Activated CD4-positive, CD25-positive, alpha-beta regulatory T cell treated with anti-CD3 and anti-CD28 coated beads, Interleukin-2, amount 50 U/mL, for 16 hours (primary cell): ENCODE results near the gene CYP8B1.

ENCODE experiments used
- DNase-seq: peaks from one replicate; pipeline ENCODE4 v3.0.0-alpha.2; 2020; ENCODE audit warnings: low read depth, low spot score

Gene CYP8B1, protein sequence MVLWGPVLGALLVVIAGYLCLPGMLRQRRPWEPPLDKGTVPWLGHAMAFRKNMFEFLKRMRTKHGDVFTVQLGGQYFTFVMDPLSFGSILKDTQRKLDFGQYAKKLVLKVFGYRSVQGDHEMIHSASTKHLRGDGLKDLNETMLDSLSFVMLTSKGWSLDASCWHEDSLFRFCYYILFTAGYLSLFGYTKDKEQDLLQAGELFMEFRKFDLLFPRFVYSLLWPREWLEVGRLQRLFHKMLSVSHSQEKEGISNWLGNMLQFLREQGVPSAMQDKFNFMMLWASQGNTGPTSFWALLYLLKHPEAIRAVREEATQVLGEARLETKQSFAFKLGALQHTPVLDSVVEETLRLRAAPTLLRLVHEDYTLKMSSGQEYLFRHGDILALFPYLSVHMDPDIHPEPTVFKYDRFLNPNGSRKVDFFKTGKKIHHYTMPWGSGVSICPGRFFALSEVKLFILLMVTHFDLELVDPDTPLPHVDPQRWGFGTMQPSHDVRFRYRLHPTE

DNA sequence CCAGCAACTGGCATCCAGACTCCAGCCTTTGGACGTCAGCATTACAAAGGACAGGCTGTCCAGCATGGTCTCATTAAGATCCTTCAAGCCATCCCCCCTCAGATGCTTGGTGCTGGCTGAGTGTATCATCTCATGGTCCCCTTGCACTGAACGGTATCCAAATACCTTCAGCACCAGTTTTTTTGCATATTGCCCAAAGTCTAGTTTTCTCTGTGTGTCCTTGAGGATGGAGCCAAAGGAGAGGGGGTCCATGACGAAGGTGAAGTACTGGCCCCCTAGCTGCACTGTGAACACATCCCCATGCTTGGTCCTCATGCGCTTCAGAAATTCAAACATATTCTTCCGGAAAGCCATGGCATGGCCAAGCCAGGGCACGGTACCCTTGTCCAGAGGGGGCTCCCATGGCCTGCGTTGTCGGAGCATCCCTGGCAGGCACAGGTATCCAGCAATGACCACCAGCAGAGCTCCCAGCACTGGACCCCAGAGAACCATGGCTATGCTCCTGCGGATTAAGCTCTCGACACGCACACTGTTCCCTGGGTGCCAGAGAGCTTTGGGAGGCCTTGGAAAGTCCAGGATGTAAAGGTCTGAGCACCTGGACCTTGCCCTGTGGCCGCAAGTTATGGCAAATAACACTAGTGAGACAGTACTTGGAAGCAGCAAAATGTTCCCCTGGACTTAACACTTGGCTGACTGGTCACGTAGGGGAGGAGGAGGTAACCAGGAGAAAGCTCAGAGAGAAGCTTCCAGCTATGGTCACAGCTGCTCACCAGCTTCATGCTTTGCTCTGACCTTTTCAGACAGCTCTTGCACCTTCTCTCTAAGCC lies at the start of gene CYP8B1:
CYP8B1 (minus strand) TSS at position 555 of the 827 bp plus-strand sequence; CDS start at position 492, 63 bp downstream.
- DNase-seq: no peak

DNA sequence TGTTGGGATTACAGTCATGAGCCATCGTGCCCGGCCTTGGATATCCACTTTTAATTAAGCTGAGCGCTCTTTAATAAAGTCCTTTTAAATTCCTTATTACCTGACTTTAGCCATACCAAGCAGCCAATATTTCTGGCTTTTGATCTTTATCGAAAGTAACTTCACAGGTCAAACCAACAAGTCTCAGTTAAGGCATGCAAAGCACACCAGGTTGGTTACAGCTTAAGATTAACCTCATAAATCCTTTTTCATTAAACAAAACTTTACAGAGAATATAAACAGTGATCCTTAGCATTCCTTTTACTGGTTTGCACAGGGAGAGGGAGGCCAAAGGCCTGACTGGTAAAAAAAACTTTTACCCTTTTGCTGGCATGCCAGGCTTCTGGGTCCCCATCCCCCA lies 47.9 kb upstream of the CYP8B1 start:
- DNase-seq: no peak

DNA sequence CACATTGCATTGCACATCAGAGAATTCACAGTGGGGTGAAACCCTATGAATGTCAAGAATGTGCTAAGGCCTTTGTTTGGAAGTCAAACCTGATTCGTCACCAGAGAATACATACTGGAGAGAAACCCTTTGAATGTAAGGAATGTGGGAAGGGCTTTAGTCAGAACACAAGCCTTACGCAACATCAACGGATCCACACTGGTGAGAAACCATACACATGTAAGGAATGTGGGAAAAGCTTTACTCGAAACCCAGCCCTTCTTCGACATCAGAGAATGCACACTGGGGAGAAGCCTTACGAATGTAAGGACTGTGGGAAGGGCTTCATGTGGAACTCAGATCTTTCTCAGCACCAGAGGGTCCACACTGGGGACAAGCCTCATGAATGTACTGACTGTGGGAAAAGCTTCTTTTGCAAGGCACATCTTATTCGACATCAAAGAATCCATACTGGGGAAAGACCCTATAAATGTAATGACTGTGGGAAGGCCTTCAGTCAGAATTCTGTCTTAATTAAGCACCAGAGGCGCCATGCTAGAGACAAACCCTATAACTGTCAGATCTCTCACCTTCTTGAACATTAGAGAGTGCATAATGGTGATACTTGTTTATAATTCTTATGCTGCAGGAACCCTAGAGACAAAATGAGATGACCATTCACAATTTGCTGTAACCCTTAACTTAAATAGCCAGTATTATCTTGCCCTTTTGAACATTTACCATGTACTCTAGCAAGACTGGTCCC lies 39.3 kb upstream of the CYP8B1 start:
- no peak for DNase-seq

DNA sequence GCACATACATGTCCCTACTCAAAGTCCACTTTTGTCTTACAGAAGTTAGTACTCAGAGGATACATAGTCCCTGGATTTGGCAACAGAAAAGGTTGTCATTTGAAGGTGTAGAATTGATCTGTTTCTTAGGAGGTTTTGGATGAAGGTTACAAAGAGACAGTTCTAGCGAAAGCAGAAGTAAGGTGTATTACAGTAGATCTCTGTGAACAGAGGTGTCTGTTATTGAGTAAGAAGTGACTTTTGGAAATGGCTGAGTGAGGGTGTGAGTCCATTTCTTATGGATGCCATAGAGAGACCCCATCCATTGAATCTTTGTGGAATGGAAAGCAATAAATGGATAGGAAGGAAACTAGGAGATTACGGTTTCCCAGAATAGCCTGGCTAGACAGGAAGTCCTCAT lies 35.9 kb upstream of the CYP8B1 start:
- no peak for DNase-seq

DNA sequence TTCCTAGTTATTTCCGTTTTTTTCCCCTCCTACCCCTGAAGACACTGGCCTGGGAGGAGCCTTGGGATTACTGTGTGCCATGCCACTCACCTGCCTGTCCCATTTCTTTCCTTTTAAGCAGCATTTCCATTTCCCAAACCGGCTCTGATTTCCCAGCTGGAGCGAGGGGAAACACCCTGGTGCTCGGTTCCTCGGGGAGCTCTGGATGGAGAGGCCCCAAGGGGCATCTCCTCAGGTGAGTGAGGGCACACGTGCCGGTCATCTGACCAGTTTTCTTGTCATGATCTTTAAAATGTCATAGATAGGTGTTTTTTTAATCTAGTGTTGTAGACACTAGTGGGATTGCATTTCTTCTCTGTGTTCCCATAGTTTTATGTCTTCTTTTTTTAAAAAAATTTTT lies 33.0 kb upstream of the CYP8B1 start:
- DNase-seq: no peak

DNA sequence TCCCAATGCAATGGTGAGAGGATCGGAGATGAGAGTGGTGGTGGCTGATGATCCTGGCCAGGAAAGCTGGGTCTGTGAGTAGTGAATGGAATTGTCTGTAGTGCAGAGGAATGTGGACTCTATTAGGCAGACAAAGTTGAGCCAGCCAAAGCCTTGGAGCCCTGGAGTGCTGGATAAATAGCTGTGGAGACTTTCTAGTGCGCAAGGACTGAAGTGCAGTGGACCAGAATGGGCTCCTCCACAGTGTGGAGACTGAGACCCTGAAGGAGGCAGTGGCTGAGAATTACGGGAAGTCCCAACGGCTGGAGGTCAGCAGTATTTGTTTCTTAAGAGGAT lies 31.1 kb upstream of the CYP8B1 start:
- DNase-seq: no peak

DNA sequence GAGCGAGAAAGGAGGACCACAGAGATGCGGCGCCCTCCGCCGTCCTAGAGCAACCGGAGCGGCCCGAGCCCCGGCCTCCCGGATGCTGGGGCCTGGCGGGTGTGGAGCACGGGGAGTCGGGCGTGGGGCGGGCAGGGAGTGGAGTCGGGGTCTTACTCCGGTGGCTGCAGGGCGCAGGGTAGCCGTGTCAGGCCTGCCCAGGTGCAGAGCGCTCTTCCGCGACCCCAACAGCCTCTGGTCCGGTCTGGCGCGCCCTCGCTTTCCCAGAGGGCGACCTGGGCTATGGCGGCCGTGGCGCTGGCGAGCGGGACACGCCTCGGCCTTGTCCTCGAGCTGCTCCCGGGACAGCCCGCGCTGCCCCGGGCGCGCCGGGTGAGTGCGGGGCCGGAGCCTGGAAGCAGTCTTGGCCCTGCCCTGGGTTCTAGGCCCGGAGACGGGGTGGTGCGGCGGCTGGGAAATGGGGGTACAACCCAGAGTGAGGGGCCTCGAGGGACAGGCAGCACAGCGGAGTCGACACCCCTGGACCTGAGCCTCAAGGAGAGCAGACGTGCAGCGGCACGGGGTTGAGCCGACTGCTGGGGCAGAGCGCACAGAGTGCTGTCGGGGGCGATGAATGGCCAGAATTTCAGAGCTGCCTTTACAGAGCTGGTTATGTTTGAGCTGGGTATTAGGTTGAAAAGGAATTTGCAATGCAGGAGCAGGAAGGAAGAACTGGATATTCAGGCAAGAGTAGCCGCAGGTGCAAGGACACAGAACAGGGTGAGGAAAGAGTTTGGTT lies 30.6 kb upstream of the CYP8B1 start, which contains the start of gene ZNF662:
ZNF662 (plus strand) TSS at position 73 of the 778 bp plus-strand sequence. CDS start 1,973 bp downstream, outside the sequence.
- DNase-seq: no peak

DNA sequence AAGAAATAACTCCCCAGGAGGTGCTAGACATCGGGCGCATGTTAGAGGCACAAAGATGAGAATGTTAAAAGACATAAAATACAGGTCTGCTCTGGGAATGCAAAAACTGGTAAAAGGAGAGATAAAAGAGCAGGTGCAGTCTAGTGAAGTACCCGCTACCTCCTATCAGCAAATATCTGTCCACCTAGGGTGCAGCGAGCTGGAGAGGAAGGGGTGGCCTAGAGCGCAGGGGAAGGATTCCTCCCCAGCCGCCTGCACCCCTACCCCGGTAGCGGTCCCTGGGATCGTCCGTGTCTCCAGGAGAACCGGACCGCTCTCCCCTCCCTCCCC lies 30.0 kb upstream of the CYP8B1 start:
- DNase-seq: no peak

DNA sequence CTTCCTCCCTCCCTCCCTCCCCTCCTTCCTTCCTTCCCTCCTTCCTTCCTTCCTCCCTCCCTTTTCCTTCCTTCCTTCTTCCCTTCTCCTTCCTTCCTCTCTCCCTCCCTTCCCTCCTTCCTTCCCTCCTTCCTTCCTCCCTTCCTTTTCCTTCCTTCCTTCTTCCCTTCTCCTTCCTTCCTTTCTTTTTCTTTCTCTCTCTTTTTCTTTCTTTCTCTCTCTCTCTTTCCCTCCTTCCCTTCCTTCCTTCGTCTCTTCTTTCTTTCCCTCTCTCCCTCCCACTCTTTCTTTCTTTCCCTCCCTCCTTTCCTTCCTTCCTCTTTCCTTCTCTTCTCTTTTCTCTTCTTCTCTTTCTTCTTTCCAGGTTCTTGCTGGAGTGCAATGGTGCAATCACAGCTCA lies 28.4 kb upstream of the CYP8B1 start:
- DNase-seq: no peak

DNA sequence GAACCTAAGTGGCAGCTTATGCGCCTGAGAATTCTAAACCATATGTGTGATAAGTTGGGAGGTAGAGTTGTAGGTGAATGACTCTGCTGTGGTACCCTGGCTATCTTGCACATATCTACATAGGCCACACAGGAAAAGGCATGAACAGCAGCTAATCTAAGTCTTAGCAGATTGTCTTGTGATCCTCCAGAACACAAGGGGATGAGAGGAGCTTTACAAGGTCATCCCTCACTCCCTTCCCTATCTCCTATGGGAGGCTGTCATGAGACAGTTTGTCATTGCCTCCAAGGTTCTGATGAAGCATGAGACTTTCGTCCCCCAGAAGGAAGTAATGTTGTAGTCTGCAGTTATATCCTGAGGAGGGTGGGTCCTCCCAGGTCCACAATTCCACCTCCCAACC lies 26.6 kb upstream of the CYP8B1 start:
- DNase-seq: no peak

DNA sequence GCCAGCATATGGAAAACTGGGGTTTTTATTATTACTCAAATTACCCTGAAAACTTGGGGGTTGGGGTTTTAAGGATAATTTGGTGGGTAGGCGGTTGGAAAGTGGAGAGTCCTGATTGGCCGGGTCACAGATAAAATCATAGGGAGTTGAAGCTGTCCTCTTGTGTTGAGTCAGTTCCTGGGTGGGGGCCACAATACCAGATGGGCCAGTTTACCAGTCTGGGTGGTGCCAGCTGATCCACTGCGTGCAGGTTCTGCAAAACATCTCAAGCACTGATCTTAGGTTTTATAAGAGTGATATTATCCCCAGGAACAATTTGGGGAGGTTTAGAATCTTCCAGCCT lies 25.4 kb upstream of the CYP8B1 start:
- no peak for DNase-seq

DNA sequence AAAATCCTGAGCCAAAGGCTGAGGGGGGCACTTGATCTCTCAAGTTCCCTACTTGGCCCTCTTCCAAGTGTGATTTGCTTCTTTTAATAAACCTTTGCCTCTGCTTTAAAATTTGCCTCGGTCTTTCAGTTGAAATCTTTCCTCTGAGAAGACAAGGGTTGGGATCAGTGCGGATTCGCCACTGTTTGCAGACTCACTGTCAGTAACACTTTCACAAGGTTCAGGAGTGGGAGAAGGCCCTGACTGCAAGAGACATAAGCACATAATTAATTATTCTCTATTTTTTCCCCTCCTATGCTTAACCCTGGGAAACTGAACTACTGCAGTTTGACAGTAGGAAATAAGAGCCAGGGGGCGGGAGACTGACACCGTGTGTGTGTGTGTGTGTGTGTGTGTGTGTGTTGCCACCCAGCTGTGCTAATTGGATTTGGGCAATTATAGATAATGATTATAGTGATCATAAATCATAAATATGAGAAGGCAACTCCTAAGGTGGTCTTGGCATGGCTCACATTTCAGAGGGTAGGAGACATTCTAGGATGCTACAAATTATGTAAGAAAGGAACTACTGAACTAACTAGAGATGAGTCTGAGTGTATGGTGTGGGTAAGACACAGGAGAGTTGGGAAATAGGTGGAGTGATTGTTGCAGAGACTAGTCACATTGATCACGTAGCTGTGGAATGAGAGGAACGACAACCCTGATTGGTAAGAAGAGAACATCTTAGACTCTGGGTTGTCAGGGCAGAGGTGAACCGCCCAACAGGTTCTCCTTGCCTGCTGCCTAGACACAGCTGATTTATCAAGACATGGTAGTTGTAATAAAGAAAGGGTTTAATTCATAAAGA lies 24.8 kb upstream of the CYP8B1 start:
- DNase-seq: no peak

DNA sequence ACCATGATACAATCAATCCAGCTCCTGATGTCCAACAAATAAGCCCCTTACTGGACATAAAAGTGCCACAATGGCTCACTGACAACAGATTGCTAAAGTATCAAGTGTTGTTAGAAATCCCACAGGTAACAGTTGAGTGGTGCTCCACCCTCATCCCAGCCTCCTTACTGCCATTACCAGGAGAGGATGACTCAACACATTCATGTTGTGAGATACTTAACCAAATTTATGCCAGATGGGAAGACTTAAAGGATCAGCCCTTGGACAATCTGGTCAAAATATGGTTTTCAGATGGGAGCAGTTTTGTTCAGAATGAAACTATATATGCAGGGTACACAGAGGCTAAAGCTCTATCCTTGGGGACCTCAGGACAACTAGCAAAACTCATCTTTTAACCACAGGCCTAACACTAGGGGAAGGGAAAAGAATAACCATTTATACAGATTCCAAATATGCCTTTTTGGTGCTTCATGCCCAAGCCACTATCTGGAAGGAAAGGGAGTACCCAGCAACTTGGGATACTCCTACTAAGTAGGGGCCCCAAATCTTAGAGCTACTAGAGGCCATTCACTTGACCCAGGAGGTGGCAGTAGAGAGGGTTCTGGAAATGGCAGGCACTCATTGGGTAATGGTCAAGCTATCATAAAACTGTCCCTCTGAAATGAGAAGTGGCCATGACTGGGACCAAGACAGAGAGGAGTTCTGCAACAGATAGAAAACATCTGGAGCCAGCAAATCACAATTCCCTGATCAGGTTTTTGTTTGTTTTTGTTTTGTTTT lies 23.4 kb upstream of the CYP8B1 start:
- no peak for DNase-seq

DNA sequence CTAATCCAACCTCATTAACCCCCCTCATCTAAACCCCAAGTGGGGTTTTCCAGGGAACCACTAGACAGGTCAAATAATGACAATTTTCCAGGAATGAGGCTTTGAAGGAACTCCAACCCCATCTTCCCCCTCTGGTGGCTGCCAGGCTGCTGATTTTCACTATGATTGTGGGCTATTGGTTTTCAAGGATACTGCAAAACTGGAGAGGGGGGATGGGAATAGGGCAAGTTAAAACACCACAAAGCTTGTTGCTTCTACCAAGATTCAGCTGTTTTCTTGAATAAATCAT lies 19.8 kb upstream of the CYP8B1 start:
- DNase-seq: no peak

DNA sequence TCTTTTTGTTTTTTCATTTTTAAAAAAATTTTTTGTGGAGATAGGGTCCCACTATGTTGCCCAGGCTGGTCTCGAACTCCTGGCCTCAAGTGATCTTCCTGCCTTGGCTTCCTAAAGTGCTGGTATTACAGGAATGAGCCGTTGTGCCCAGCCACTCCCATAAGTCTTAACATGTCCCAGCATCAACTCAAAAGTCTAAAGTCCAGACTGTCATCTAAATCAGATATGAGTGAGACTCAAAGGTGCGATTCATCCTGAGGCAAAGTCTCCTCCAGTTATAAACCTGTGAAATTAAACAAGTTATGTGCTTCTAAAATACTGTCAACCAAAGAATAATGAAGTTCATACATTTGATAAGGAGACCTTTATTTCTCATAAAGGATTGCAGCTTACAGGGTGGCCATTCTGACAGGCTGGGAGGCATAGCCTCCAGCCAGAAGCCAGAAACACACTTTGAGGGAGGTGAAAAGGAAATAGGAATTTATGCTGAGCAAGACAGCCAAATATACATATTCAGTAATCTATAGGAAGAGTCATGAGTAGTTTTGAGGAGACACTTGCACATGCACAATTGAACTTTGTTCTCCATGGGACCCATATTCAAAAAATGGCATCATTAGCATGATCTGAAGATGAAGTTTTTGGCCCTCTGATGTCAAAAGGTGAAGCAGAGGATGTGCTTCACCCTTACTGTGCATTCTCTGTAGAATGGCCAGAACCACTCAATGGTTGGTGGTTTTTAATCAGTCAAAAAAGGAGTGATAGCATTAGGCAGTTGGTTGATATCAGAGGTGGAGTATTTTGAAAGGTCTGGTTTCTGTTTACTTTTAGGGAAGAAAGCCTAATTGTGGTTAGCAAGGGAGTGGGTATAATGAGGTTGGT lies 19.3 kb upstream of the CYP8B1 start:
- no peak for DNase-seq

DNA sequence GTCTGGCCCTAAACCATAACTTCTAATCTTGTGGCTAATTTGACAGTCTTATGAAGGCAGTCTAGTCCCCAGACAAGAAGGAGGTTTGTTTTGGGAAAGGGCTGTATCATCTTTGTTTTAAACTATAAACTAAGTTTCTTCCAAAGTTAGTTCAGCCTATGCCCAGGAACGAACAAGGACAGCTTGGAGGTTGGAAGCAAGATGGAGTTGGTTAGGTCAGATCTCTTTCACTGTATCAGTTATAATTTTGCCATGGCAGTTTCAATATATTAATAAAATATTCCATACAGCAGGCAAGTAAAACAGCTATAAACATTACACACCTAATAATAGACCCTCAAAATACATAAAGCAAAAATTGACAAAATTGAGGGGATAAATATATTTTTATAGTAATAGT lies 17.1 kb upstream of the CYP8B1 start:
- no peak for DNase-seq

DNA sequence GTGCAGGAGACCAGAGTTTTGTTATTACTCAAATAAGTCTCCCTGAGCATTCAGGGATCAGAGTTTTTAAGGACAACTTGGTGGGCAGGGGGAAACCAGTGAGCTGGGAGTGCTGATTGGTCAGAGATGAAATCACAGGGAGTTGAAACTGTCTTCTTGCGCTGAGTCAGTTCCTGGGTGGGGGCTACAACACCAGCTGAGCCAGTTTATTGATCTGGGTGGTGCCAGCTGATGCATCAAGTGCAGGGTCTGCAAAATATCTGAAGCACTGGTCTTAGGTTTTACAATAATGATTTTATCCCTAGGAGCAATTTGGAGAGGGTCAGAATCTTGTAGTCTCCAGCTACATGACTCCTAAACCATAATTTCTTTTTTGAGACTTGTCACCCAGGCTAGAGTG lies 16.5 kb upstream of the CYP8B1 start:
- no peak for DNase-seq

DNA sequence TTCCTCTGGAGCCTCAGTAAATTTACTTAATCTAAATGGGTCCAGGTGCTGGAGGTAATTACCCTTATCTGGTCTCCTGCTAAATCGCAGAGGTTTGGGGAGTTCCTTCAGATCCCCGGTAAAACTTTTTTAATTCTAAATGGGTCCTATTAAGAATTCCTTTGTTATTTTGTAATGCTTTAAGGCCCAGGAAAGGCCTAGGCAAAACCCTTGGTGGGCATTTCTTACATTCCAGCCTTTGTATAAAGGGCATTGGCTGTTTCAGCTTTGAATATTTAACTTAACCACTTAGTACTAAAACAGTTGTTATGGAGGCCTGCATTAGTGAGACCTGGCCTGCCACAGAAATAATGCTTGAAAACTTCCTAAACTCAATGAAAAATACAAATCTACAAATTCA lies 15.4 kb upstream of the CYP8B1 start:
- DNase-seq: no peak

DNA sequence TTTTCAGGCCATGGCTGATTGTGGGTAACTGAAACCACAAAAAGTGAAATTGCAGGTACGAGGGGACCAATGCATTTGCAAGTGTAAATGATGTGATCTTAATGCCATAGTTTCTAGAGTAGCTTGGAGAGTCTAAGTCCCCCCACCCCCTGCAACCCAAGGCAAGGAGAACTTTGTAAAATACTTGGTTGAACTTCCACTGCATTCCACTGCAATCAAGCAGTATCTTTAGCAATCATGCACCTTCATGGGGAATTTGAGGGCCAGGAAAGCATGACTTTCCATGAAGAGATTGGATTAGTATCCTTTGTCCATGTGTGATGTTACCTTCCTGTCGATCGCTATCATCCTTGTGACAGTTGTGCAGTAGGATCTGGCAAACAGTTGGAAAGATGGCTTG lies 11.4 kb upstream of the CYP8B1 start:
- no peak for DNase-seq
